Testis (tissue), 3 donors: Measurements from ENCODE around the gene ANKH. TPM values are rescaled to one million over a fixed set of nuclear protein-coding genes. Genes with fewer than 3 reads are reported as not detected.

Source experiments
- DNase-seq: peaks from one replicate; pipeline ENCODE4 v3.0.0-alpha.2; 2019
- H3K27ac ChIP-seq, 2 donors: fragments of 200-600 bp; sonication (generic); one replicate each; pipeline ENCODE4 v1.5.1; 2019
- H3K27me3 ChIP-seq: fragments of 200-600 bp; sonication (generic); one replicate; pipeline ENCODE4 v1.5.1; 2019
- H3K36me3 ChIP-seq: fragments of 200-600 bp; sonication (generic); one replicate; pipeline ENCODE4 v1.5.1; 2017; ENCODE audit warnings: low read depth; ENCODE audit errors: missing control alignments
- H3K4me1 ChIP-seq: fragments of 200-600 bp; sonication (generic); one replicate; pipeline ENCODE4 v1.5.1; 2019
- H3K4me3 ChIP-seq, 2 donors: fragments of 200-600 bp; sonication (generic); one replicate each; pipeline ENCODE4 v1.5.1; 2017 to 2019
- H3K9me3 ChIP-seq: fragments of 200-600 bp; sonication (generic); one replicate; pipeline ENCODE4 v1.5.1; 2017
- POLR2A ChIP-seq: fragments of 450-650 bp; IDR thresholded peaks from one replicate; pipeline ENCODE4 v1.6.1; 2017; ENCODE audit warnings: antibody characterized with exemption, mild to moderate bottlenecking, moderate library complexity
- WGBS, 2 donors: methylation state at CpG; one replicate each; pipeline ENCODE4 v1.1.5; 2018; 5-methylcytosine and 5-hydroxymethylcytosine counted together
- intact Hi-C: fragments of 100-400 bp; cut with DNase I; formaldehyde crosslinking; loops from one replicate; pipeline ENCODE4 v1.15.1; 2023; ENCODE audit warnings: low total_unique reads
- polyA plus RNA-seq: library from polyadenylated mRNA; stranded (reverse); fragments of 350-450 nt; fragmentation: Illumina TruSeq; extraction: RNeasy Lipid Tissue Mini Kit (QIAGEN cat#74804); gene quantifications from one replicate; pipeline ENCODE4 v1.2.3, GENCODE V29; 2014; ENCODE audit warnings: low read depth, low replicate concordance; ENCODE audit not compliant: insufficient read depth
- total RNA-seq, 2 donors: library from RNA; depleted of rRNA; stranded (reverse); fragments of >200 nt; gene quantifications; one replicate each; pipeline ENCODE4 v1.2.3, GENCODE V29; 2016
- TF ChIP-seq, protein P1 (sequence below), 3 experiments: fragments of 450-650 bp in 2 of 3; fragments of 200-600 bp in 1 of 3; sonication (generic) in 1 of 3; IDR thresholded peaks; one replicate each; pipeline ENCODE4 v1.5.1; 2016 to 2019; ENCODE audit warnings: antibody characterized with exemption in 3 of 3, mild to moderate bottlenecking in 2 of 3, moderate library complexity in 1 of 3

The ANKH gene
- total and polyA plus RNA-seq, 3 donors from 2014 or later, result 14.3 to 16.2 (median 15.8) TPM

DNA sequence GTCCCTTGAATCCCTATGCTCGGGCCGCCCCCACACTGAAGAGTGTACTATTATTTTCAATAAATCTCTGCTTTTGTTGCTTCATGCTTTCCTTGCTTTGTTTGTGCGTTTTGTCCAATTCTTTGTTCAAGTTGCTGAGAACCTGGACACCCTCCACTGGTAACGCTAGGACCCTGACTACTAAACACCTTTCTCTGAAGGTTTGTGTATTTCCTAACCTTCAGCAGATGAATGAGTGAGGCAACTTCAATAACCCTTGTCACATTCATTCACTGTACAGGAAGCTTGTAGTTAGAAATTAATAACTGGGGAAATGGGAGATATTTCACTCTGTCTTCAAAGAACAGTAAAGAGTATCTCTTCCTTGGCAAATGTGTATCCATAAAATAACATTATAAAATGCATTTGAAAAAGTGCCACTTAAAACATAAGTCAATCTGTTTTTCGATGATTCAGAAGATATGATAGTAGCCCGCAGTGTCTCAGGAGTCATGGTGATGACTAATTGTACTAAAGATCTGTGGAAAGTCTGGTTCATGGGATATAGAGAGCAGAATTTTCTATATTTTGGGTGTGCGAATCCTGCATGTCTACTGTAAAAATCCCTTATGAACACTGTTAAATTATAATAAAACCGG, 43.2 kb upstream of the ANKH start:
- intact Hi-C loops, result no loop called here
- Histone ChIP-seq H3K27ac (no peak overlapping the region), H3K4me1 (no peaks in the 10 kb centered on the region), H3K27me3 (no peaks in the 10 kb centered on the region), H3K36me3 (no peaks in the 10 kb centered on the region), H3K4me3 (no peak overlapping the region), H3K9me3 (no peaks in the 10 kb centered on the region)
- 81 to 85% methylated on average over 8 of the region's 8 CpGs for WGBS, 2 donors
- no peak for TF ChIP-seq POLR2A
- TF ChIP-seq, protein P1, sequence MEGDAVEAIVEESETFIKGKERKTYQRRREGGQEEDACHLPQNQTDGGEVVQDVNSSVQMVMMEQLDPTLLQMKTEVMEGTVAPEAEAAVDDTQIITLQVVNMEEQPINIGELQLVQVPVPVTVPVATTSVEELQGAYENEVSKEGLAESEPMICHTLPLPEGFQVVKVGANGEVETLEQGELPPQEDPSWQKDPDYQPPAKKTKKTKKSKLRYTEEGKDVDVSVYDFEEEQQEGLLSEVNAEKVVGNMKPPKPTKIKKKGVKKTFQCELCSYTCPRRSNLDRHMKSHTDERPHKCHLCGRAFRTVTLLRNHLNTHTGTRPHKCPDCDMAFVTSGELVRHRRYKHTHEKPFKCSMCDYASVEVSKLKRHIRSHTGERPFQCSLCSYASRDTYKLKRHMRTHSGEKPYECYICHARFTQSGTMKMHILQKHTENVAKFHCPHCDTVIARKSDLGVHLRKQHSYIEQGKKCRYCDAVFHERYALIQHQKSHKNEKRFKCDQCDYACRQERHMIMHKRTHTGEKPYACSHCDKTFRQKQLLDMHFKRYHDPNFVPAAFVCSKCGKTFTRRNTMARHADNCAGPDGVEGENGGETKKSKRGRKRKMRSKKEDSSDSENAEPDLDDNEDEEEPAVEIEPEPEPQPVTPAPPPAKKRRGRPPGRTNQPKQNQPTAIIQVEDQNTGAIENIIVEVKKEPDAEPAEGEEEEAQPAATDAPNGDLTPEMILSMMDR (IDR thresholded peaks at IDR 0.05), result no peak
- no peak for DNase-seq

DNA sequence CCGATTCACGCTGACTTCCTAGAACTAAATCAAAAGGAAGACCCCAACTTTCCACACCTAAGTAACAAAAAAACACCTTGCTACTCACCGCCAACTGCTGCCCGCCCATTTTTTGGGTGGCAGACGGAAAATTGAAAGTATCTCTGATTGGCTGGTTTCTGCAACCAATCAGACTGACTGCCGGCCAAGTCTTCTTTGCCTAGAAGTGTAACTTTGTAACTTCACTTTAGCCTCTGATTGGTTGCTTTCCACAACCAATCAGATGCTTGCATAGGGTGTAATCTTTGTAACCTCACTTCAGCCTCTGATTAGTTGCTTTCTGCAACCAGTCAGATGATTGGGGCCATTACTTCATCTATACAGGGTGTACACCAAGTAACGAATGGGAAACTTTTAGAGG, 42.6 kb upstream of the ANKH start:
- WGBS, 2 donors, result 61 to 75% methylated on average over 7 of the region's 7 CpGs
- peak; percentile 28 for DNase-seq
- H3K4me3 ChIP-seq, result no peak overlapping the region
- no peak for TF ChIP-seq POLR2A
- TF ChIP-seq, protein P1 (IDR thresholded peaks at IDR 0.05), result no peak
- no peaks in the 10 kb centered on the region for H3K9me3 ChIP-seq
- intact Hi-C loops, result no loop called here
- no peak overlapping the region for H3K27ac ChIP-seq
- no peaks in the 10 kb centered on the region for H3K36me3 ChIP-seq
- no peaks in the 10 kb centered on the region for H3K4me1 ChIP-seq
- no peaks in the 10 kb centered on the region for H3K27me3 ChIP-seq

DNA sequence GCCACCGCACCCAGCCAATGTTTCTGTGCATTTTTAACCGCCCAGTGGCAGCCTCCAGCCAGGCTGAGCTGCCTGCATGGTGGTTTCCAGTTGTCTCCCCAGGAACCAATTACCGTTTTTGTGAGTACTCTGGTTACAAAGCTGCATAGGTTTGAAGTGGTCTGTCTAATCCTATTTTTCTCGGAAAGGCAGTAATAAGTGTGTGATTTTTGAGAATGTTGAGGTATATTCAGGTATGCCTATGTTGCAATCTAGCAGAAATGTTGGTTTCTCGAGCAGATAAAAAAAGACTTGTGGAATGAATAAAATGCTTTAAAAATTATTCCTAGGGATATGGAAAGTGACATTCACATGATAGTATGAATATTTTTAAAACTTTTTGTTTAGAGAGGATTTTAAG, 41.5 kb upstream of the ANKH start:
- 74 to 76% methylated on average over 5 of the region's 5 CpGs for WGBS, 2 donors

DNA sequence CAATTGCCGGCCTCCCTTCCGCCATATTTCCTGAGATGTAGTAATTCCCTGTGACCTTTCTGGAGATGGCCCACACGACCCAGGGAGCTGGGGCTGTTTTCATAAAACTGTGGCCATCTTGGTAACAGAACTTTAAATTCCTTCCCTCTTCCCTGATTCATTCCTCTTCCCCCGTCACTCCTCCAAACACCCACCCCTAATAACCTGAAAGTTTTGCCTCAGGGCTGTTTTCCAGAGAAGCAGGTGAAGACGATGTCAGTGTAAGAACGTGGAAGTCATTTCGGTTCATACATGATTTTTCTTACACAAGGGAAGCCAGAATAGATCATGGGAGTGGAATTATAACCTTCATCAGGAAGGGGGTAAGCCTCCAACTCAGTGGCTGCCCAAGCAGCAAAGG, 40.6 kb upstream of the ANKH start:
- TF ChIP-seq, protein P1 (IDR thresholded peaks at IDR 0.05), result no peak
- TF ChIP-seq POLR2A, result no peak
- WGBS, 2 donors, result 87 to 94% methylated on average over 7 of the region's 7 CpGs
- H3K9me3 ChIP-seq, result no peaks in the 10 kb centered on the region
- no peaks in the 10 kb centered on the region for H3K36me3 ChIP-seq
- no peaks in the 10 kb centered on the region for H3K27me3 ChIP-seq
- no peak overlapping the region for H3K4me3 ChIP-seq
- H3K4me1 ChIP-seq, result no peaks in the 10 kb centered on the region
- H3K27ac ChIP-seq, result no peak overlapping the region
- intact Hi-C loops, result no loop called here
- no peak for DNase-seq

More for the DNA sequence above, 41.5 kb upstream of the ANKH start:
- H3K9me3 ChIP-seq, result no peaks in the 10 kb centered on the region
- no peaks in the 10 kb centered on the region for H3K4me1 ChIP-seq
- DNase-seq, result no peak
- no peaks in the 10 kb centered on the region for H3K27me3 ChIP-seq
- H3K4me3 ChIP-seq, result no peak overlapping the region
- H3K27ac ChIP-seq, result no peak overlapping the region
- no peaks in the 10 kb centered on the region for H3K36me3 ChIP-seq
- TF ChIP-seq, protein P1 (IDR thresholded peaks at IDR 0.05), result no peak
- no peak for TF ChIP-seq POLR2A
- intact Hi-C loops, result no loop called here

DNA sequence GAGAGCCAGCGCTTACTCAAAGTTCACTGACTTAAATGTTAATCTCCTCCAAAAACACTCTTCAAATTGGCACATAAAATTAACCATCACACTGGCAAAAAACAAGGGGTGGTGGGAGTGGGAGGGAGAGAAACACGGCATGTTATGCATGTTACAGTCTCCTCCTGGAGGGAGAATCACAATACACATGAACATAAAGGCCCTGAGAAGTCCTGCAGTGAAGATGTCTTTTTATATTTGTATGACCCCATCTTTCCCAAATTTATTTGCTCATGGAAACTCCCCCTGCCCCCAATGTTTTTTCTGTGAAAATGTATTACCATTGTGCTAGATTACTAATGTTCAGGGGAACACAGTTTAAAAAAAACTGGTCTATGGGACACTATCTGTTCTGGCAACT, 37.8 kb upstream of the ANKH start:
- Histone ChIP-seq H3K27me3 (no peaks in the 10 kb centered on the region), H3K4me1 (no peaks in the 10 kb centered on the region), H3K36me3 (no peaks in the 10 kb centered on the region), H3K4me3 (no peak overlapping the region), H3K9me3 (no peaks in the 10 kb centered on the region), H3K27ac (no peak overlapping the region)
- no peak for DNase-seq
- TF ChIP-seq POLR2A, result no peak
- TF ChIP-seq, protein P1 (IDR thresholded peaks at IDR 0.05), result no peak
- intact Hi-C loops, result no loop called here
- WGBS, 2 donors, result 90 to 94% methylated on average over 2 of the region's 2 CpGs
